ENCODE measurements around the gene LRRTM4. TPM values are rescaled to one million over a fixed set of nuclear protein-coding genes. Genes with fewer than 3 reads are reported as not detected.
"Not testable (repeated sequence)": the region's sequence is repeated elsewhere in the genome, so short reads cannot be mapped to it uniquely, and the experiment has no call there.

LRRTM4 gene
- total RNA-seq, 2 donors from 2014 or later: 0.24 TPM; not detected in 1

DNA sequence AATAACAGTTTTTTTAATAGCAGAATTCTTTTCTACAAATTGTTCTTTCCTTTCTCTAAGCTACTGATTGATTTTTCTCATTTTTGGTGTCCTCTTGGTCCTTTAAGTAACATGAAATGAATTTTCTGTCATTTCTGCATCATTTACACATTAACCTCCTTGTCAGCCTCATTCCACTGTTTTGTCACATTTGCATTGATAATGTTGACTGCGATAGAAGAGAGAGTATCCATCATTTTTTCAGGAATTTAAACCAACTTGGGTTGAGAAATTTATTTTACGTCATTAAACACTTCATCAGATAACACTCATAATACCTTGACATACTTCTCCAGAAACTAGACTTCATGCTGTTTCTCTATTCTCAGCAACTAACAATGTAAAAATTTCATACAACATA, 422.2 kb downstream of the LRRTM4 start:
- Histone ChIP-seq H3K4me1 (no peaks in the 10 kb centered on the region), H3K27ac (no peak overlapping the region), H3K36me3 (no peaks in the 10 kb centered on the region), H3K9me3 (no peaks in the 10 kb centered on the region), H3K27me3 (no peaks in the 10 kb centered on the region), H3K4me3 (no peak overlapping the region)
- TF ChIP-seq, protein P1, sequence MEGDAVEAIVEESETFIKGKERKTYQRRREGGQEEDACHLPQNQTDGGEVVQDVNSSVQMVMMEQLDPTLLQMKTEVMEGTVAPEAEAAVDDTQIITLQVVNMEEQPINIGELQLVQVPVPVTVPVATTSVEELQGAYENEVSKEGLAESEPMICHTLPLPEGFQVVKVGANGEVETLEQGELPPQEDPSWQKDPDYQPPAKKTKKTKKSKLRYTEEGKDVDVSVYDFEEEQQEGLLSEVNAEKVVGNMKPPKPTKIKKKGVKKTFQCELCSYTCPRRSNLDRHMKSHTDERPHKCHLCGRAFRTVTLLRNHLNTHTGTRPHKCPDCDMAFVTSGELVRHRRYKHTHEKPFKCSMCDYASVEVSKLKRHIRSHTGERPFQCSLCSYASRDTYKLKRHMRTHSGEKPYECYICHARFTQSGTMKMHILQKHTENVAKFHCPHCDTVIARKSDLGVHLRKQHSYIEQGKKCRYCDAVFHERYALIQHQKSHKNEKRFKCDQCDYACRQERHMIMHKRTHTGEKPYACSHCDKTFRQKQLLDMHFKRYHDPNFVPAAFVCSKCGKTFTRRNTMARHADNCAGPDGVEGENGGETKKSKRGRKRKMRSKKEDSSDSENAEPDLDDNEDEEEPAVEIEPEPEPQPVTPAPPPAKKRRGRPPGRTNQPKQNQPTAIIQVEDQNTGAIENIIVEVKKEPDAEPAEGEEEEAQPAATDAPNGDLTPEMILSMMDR (IDR thresholded peaks at IDR 0.05): no peak
- DNase-seq (ENCODE audit: low spot score): no peak

GRCh38 chr2:77095525-77095924, 426.7 kb downstream of the LRRTM4 start:
- H3K4me3 ChIP-seq; H3K27me3 ChIP-seq; H3K4me1 ChIP-seq; H3K36me3 ChIP-seq; DNase-seq (ENCODE audit: low spot score); H3K27ac ChIP-seq; H3K9me3 ChIP-seq: not testable (repeated sequence)

- Histone ChIP-seq H3K27ac (no peak overlapping the region), H3K36me3 (no peaks in the 10 kb centered on the region), H3K27me3 (no peaks in the 10 kb centered on the region), H3K9me3 (no peaks in the 10 kb centered on the region), H3K4me3 (no peak overlapping the region), H3K4me1 (no peaks in the 10 kb centered on the region)
- TF ChIP-seq, protein P1 (IDR thresholded peaks at IDR 0.05): no peak
- DNase-seq (ENCODE audit: low spot score): no peak
These were observed 427.1 kb downstream of the LRRTM4 start for GRCh38 chr2:77095096-77095495.

GRCh38 chr2:77088424-77088823, 433.8 kb downstream of the LRRTM4 start:
- H3K27ac ChIP-seq; H3K4me3 ChIP-seq; DNase-seq (ENCODE audit: low spot score); H3K27me3 ChIP-seq; H3K36me3 ChIP-seq; H3K9me3 ChIP-seq; H3K4me1 ChIP-seq: not testable (repeated sequence)

DNA sequence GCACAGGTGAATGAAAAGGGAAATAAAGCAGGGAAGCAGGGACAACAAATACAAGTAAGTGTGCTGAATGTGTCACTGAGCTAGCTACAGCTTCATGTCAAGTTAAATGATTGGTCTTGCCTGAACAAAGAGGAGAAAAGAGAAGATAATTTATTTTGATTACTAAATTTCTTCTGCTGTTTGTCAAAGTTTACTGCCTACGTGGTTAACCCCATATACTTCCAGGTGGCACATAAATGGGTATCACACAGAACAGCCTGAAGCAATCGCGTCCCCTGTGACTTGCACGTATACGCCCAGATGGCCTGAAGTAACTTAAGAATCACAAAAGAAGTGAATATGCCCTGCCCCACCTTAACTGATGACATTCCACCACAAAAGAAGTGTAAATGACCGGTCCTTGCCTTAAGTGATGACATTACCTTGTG, 434.2 kb downstream of the LRRTM4 start:
- H3K36me3 ChIP-seq: no peaks in the 10 kb centered on the region
- TF ChIP-seq, protein P1 (IDR thresholded peaks at IDR 0.05): no peak
- no peaks in the 10 kb centered on the region for H3K27me3 ChIP-seq
- DNase-seq (ENCODE audit: low spot score): no peak
- H3K9me3 ChIP-seq: no peaks in the 10 kb centered on the region
- no peak overlapping the region for H3K27ac ChIP-seq
- H3K4me1 ChIP-seq: no peaks in the 10 kb centered on the region
- H3K4me3 ChIP-seq: no peak overlapping the region

- TF ChIP-seq, protein P1 (IDR thresholded peaks at IDR 0.05): no peak
- H3K27me3 ChIP-seq: no peaks in the 10 kb centered on the region
- no peaks in the 10 kb centered on the region for H3K4me1 ChIP-seq
- no peak for DNase-seq (ENCODE audit: low spot score)
- no peak overlapping the region for H3K27ac ChIP-seq
- no peak overlapping the region for H3K4me3 ChIP-seq
- no peaks in the 10 kb centered on the region for H3K9me3 ChIP-seq
- no peaks in the 10 kb centered on the region for H3K36me3 ChIP-seq
These were observed 435.7 kb downstream of the LRRTM4 start for GRCh38 chr2:77086478-77086877.

- Histone ChIP-seq H3K4me3 (no peak overlapping the region), H3K4me1 (no peaks in the 10 kb centered on the region), H3K36me3 (no peaks in the 10 kb centered on the region), H3K9me3 (no peaks in the 10 kb centered on the region), H3K27me3 (no peaks in the 10 kb centered on the region), H3K27ac (no peak overlapping the region)
- TF ChIP-seq, protein P1 (IDR thresholded peaks at IDR 0.05): no peak
- no peak for DNase-seq (ENCODE audit: low spot score)
These were observed 436.1 kb downstream of the LRRTM4 start for GRCh38 chr2:77086051-77086450.

Data from right atrium auricular region (tissue), 2 donors.